Measurements from ENCODE around the gene IKBKE. TPM values are rescaled to one million over a fixed set of nuclear protein-coding genes. Genes with fewer than 3 reads are reported as not detected.

Gene IKBKE
- total RNA-seq, 1 experiment from 2014 or later: 5.1 TPM

DNA sequence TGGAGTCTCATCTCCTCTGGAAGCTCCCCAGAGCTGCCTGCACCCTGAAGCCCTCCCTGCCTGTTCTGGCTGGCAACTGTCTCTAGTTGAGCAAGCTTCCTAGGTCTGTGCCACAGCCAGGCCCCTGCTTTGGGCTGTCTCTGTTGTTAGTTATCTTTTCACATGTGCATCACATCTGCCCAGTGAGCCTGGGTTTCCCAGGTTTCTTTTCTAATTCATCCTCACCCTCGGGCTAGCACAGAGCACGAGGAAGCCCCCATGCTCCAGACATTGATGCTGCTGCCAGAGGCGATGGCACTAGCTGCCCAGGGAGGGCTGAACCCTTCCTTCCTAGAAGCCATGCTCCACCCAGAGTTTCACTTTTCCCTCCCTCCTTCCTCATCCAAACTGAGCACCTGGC, 64.3 kb downstream of the IKBKE start:
- POLR2A ChIA-PET: interaction anchor here (1.1 kb wide), 1 partner anchor 11 kb away, joined by 4 read pairs; no protein-coding TSS in a partner anchor
- Histone ChIP-seq H3K9ac (ENCODE audit: low read length) (no peak overlapping the region), H3K9me2 (ENCODE audit: insufficient read depth) (no peaks in the 10 kb centered on the region), H3K79me2 (ENCODE audit: insufficient read depth, low read length) (no peaks in the 10 kb centered on the region), H4K20me1 (ENCODE audit: insufficient read depth) (no peaks in the 10 kb centered on the region), H3K27me3 (ENCODE audit: insufficient read depth, low read length) (no peaks in the 10 kb centered on the region), H3K36me3 (ENCODE audit: control insufficient read depth in 1 of 2, insufficient read depth in 2 of 2, low read length in 2 of 2) (no peaks in the 10 kb centered on the region), H3K4me2 (ENCODE audit: low read length) (no peak overlapping the region), H3K9me3 (ENCODE audit: control insufficient read depth in 1 of 2, insufficient read depth in 1 of 2, low read depth in 1 of 2, low read length in 2 of 2) (no peaks in the 10 kb centered on the region), H2AFZ (ENCODE audit: low read depth, low read length, poor library complexity, severe bottlenecking) (no peak overlapping the region), H3K27ac (ENCODE audit: low read depth, low read length) (no peak overlapping the region), H3K4me3 (replicated peaks in 1 of 2; ENCODE audit: low read depth in 1 of 2, low read length in 2 of 2) (no peak overlapping the region), H3K4me1 (ENCODE audit: control insufficient read depth in 1 of 2, insufficient read depth in 2 of 2, low read length in 2 of 2) (no peaks in the 10 kb centered on the region)
- RAD21 ChIA-PET (ENCODE audit: low non-redundant PET in 1 of 2, low total read pairs in 2 of 2, uncharacterized antibody in 2 of 2, unreplicated experiment in 2 of 2): no interaction called here
- TF ChIP-seq ELF1 (IDR thresholded peaks at IDR 0.05; ENCODE audit: borderline replicate concordance, low read depth): no peak
- no peak for TF ChIP-seq TCF7L2 (IDR thresholded peaks at IDR 0.05; ENCODE audit: borderline replicate concordance, extremely low read depth, insufficient read depth, insufficient read length)
- no peak for TF ChIP-seq RAD21 (IDR thresholded peaks at IDR 0.05; ENCODE audit: low read depth)
- TF ChIP-seq FOSL1 (IDR thresholded peaks at IDR 0.05; ENCODE audit: low read depth): no peak
- no peak for TF ChIP-seq EZH2phosphoT487 (IDR thresholded peaks at IDR 0.05; ENCODE audit: borderline replicate concordance)
- no peak for TF ChIP-seq YY1 (IDR thresholded peaks at IDR 0.05; ENCODE audit: extremely low read depth, insufficient replicate concordance, low read depth, low read length)
- no peak for TF ChIP-seq SP1 (IDR thresholded peaks at IDR 0.05; ENCODE audit: low read depth)
- TF ChIP-seq, protein P1, sequence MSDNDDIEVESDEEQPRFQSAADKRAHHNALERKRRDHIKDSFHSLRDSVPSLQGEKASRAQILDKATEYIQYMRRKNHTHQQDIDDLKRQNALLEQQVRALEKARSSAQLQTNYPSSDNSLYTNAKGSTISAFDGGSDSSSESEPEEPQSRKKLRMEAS (IDR thresholded peaks at IDR 0.05): no peak
- intact Hi-C loops (cut with micrococcal nuclease): no loop called here
- BruUV-seq (replicated peaks): no TSS peak
- ATAC-seq (no peak), DNase-seq (ENCODE audit: low read depth, low spot score) (no peak)
- CTCF ChIA-PET: interaction anchor here (2.4 kb wide), 1 partner anchor 11 kb away, joined by 17 read pairs; no protein-coding TSS in a partner anchor

DNA sequence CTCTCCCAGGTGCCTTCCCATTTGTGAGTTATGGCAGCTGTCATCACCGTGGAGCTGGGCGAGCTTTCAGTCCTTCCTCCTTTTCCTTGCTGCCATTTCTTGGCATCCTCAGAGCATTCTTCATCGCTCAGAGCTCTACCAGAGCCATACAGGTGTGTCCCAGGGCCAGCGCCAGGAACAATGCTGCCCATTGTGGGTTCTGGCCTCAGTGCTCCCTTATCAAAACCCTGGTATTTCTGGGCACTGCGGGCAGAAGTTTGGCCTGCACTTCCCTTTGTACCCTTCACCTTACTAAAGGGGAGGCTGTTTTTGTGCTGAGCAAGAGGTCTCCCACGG, 65.5 kb downstream of the IKBKE start:
- H3K36me3 ChIP-seq (ENCODE audit: control insufficient read depth in 1 of 2, insufficient read depth in 2 of 2, low read length in 2 of 2): no peaks in the 10 kb centered on the region
- TF ChIP-seq, protein P2, sequence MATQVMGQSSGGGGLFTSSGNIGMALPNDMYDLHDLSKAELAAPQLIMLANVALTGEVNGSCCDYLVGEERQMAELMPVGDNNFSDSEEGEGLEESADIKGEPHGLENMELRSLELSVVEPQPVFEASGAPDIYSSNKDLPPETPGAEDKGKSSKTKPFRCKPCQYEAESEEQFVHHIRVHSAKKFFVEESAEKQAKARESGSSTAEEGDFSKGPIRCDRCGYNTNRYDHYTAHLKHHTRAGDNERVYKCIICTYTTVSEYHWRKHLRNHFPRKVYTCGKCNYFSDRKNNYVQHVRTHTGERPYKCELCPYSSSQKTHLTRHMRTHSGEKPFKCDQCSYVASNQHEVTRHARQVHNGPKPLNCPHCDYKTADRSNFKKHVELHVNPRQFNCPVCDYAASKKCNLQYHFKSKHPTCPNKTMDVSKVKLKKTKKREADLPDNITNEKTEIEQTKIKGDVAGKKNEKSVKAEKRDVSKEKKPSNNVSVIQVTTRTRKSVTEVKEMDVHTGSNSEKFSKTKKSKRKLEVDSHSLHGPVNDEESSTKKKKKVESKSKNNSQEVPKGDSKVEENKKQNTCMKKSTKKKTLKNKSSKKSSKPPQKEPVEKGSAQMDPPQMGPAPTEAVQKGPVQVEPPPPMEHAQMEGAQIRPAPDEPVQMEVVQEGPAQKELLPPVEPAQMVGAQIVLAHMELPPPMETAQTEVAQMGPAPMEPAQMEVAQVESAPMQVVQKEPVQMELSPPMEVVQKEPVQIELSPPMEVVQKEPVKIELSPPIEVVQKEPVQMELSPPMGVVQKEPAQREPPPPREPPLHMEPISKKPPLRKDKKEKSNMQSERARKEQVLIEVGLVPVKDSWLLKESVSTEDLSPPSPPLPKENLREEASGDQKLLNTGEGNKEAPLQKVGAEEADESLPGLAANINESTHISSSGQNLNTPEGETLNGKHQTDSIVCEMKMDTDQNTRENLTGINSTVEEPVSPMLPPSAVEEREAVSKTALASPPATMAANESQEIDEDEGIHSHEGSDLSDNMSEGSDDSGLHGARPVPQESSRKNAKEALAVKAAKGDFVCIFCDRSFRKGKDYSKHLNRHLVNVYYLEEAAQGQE (IDR thresholded peaks at IDR 0.05; ENCODE audit: low read depth): no peak
- TF ChIP-seq SP1 (IDR thresholded peaks at IDR 0.05; ENCODE audit: low read depth) (no peak), ZBTB33 (IDR thresholded peaks at IDR 0.05; ENCODE audit: extremely low read depth, insufficient replicate concordance, low read length) (no peak), EZH2phosphoT487 (IDR thresholded peaks at IDR 0.05; ENCODE audit: borderline replicate concordance) (no peak), EZH2 (IDR thresholded peaks at IDR 0.05) (no peak), FOSL1 (IDR thresholded peaks at IDR 0.05; ENCODE audit: low read depth) (no peak), POLR2A (IDR thresholded peaks at IDR 0.05; ENCODE audit: borderline replicate concordance, extremely low read depth, insufficient read depth, insufficient read length) (no peak), ELF1 (IDR thresholded peaks at IDR 0.05; ENCODE audit: borderline replicate concordance, low read depth) (no peak), SRF (IDR thresholded peaks at IDR 0.05; ENCODE audit: low read depth) (no peak), RAD21 (IDR thresholded peaks at IDR 0.05; ENCODE audit: low read depth) (no peak), ATF3 (IDR thresholded peaks at IDR 0.05) (no peak), CEBPB (IDR thresholded peaks at IDR 0.05; ENCODE audit: low read depth) (no peak), JUND (IDR thresholded peaks at IDR 0.05) (no peak)
- H3K9ac ChIP-seq (ENCODE audit: low read length): no peak overlapping the region
- H3K27me3 ChIP-seq (ENCODE audit: insufficient read depth, low read length): no peaks in the 10 kb centered on the region
- H3K9me2 ChIP-seq (ENCODE audit: insufficient read depth): no peaks in the 10 kb centered on the region
- POLR2A ChIA-PET: no interaction called here
- ATAC-seq (no peak), DNase-seq (ENCODE audit: low read depth, low spot score) (no peak)
- H3K4me1 ChIP-seq (ENCODE audit: control insufficient read depth in 1 of 2, insufficient read depth in 2 of 2, low read length in 2 of 2): no peaks in the 10 kb centered on the region
- no peak overlapping the region for H3K4me2 ChIP-seq (ENCODE audit: low read length)
- H3K79me2 ChIP-seq (ENCODE audit: insufficient read depth, low read length): no peaks in the 10 kb centered on the region
- CTCF ChIA-PET: interaction anchor here (2.4 kb wide), 1 partner anchor 9 kb away, joined by 17 read pairs; no protein-coding TSS in a partner anchor
- H3K4me3 ChIP-seq (replicated peaks in 1 of 2; ENCODE audit: low read depth in 1 of 2, low read length in 2 of 2): no peak overlapping the region
- no peak overlapping the region for H3K27ac ChIP-seq (ENCODE audit: low read depth, low read length)
- no peak overlapping the region for H2AFZ ChIP-seq (ENCODE audit: low read depth, low read length, poor library complexity, severe bottlenecking)
- no TSS peak for BruUV-seq (replicated peaks)
- no peaks in the 10 kb centered on the region for H3K9me3 ChIP-seq (ENCODE audit: control insufficient read depth in 1 of 2, insufficient read depth in 1 of 2, low read depth in 1 of 2, low read length in 2 of 2)
- RAD21 ChIA-PET (ENCODE audit: low non-redundant PET in 1 of 2, low total read pairs in 2 of 2, uncharacterized antibody in 2 of 2, unreplicated experiment in 2 of 2): no interaction called here
- H4K20me1 ChIP-seq (ENCODE audit: insufficient read depth): no peaks in the 10 kb centered on the region
- intact Hi-C loops (cut with micrococcal nuclease): no loop called here
